DMS53 treated with DMSO at 0.1 percent for 48 hours (cell line): ENCODE data around the gene CPXM2.

Source experiments
- DNase-seq: peaks from one replicate; lab custom pipeline; 2025; ENCODE audit not compliant: unreplicated experiment; lab: John Stamatoyannopoulos, UW

Gene CPXM2

GRCh38 chr10:123891144-123892071, at the start of gene CPXM2:
CPXM2 (minus strand) TSS chr10:123891807; CDS start chr10:123891659, 148 bp downstream.
- no peak for DNase-seq

- DNase-seq = no peak
Observed at GRCh38 chr10:123939591-123939990, 48.0 kb upstream of the CPXM2 start.

- DNase-seq = no peak
Observed at GRCh38 chr10:123938890-123939289, 47.3 kb upstream of the CPXM2 start.

GRCh38 chr10:123936426-123936825, 44.8 kb upstream of the CPXM2 start:
- no peak for DNase-seq

GRCh38 chr10:123935680-123936079, 44.1 kb upstream of the CPXM2 start:
- DNase-seq = no peak

GRCh38 chr10:123934846-123935245, 43.2 kb upstream of the CPXM2 start:
- DNase-seq = no peak

GRCh38 chr10:123930340-123931001, 38.9 kb upstream of the CPXM2 start:
- DNase-seq = no peak

GRCh38 chr10:123929791-123930190, 38.2 kb upstream of the CPXM2 start:
- DNase-seq = no peak

- no peak for DNase-seq
Observed at GRCh38 chr10:123928427-123928826, 36.8 kb upstream of the CPXM2 start.

GRCh38 chr10:123926401-123927264, 35.0 kb upstream of the CPXM2 start:
- DNase-seq = no peak

- DNase-seq = no peak
Observed at GRCh38 chr10:123922126-123922525, 30.5 kb upstream of the CPXM2 start.

- DNase-seq = no peak
Observed at GRCh38 chr10:123916775-123917174, 25.2 kb upstream of the CPXM2 start.

- no peak for DNase-seq
Observed at GRCh38 chr10:123913688-123914268, 22.2 kb upstream of the CPXM2 start.

- DNase-seq = no peak
Observed at GRCh38 chr10:123912871-123913270, 21.3 kb upstream of the CPXM2 start.

GRCh38 chr10:123912466-123912865, 20.9 kb upstream of the CPXM2 start:
- DNase-seq = no peak

- DNase-seq = no peak
Observed at GRCh38 chr10:123911866-123912265, 20.3 kb upstream of the CPXM2 start.

GRCh38 chr10:123909866-123910265, 18.3 kb upstream of the CPXM2 start:
- DNase-seq = no peak

GRCh38 chr10:123909426-123909825, 17.8 kb upstream of the CPXM2 start:
- no peak for DNase-seq

- no peak for DNase-seq
Observed at GRCh38 chr10:123908379-123908778, 16.8 kb upstream of the CPXM2 start.

- DNase-seq = no peak
Observed at GRCh38 chr10:123906884-123907652, 15.5 kb upstream of the CPXM2 start.
